Measurements from ENCODE around the gene C8G.

- TF ChIP-seq CTBP1 (IDR thresholded peaks at IDR 0.05; ENCODE audit: borderline replicate concordance) (no peak), FOXK2 (IDR thresholded peaks at IDR 0.05) (no peak), SP1 (IDR thresholded peaks at IDR 0.05) (no peak), BHLHE40 (IDR thresholded peaks at IDR 0.05; ENCODE audit: borderline replicate concordance) (no peak), ZNF384 (IDR thresholded peaks at IDR 0.05) (no peak), FOXM1 (IDR thresholded peaks at IDR 0.05; ENCODE audit: borderline replicate concordance) (no peak)
Observed at GRCh38 chr9:136979769-136980587, 34.9 kb downstream of the C8G start.

All from HEK293T (cell line).